A549 (cell line): ENCODE measurements around the gene SCART1.

ENCODE experiments used
- CBX8 ChIP-seq: fragments of 200-600 bp; sonication (generic); IDR thresholded peaks from 2 replicates; pipeline ENCODE4 v1.6.1; 2016
- CEBPB ChIP-seq, 2 experiments: fragments of >200 bp in 1 of 2; sonication (Bioruptor Twin) in 1 of 2; formaldehyde crosslinking in 1 of 2; IDR thresholded peaks; 2 replicates each; pipeline ENCODE4 v1.6.1; 2012 to 2016
- CTCF ChIP-seq: fragments of >200 bp; sonication (Bioruptor Twin); formaldehyde crosslinking; IDR thresholded peaks from 3 replicates; pipeline ENCODE4 v1.5.1; 2016
- POLR2A ChIP-seq: IDR thresholded peaks from 2 replicates; pipeline ENCODE4 v1.6.1; 2012; ENCODE audit warnings: mild to moderate bottlenecking, low read length
- RAD21 ChIP-seq, 2 experiments: fragments of >200 bp in 1 of 2; sonication (Bioruptor Twin) in 1 of 2; formaldehyde crosslinking in 1 of 2; IDR thresholded peaks in 1 of 2; conservative IDR thresholded peaks in 1 of 2; 2 replicates in 1 of 2; 3 replicates in 1 of 2; pipeline ENCODE4 v1.6.1; 2012 to 2018; ENCODE audit warnings: inconsistent platforms in 1 of 2
- TF ChIP-seq, protein P1 (sequence below): fragments of 200-600 bp; sonication (generic); IDR thresholded peaks from 2 replicates; pipeline ENCODE4 v1.6.1; 2016; ENCODE audit warnings: antibody characterized with exemption, mild to moderate bottlenecking, moderate library complexity
- TF ChIP-seq, protein P2 (sequence below): fragments of >200 bp; sonication (Bioruptor Twin); formaldehyde crosslinking; IDR thresholded peaks from 3 replicates; pipeline ENCODE4 v1.6.1; 2016

GRCh38 chr10:133415752-133416151 is 38.0 kb upstream of the SCART1 start:
- TF ChIP-seq CEBPB (IDR thresholded peaks at IDR 0.05) (no peak), CBX8 (no peak), CTCF (no peak), RAD21 (conservative IDR thresholded peaks at IDR 0.05 in 1 of 2, IDR thresholded peaks at IDR 0.05 in 1 of 2) (no peak), POLR2A (no peak)
- TF ChIP-seq, protein P1, sequence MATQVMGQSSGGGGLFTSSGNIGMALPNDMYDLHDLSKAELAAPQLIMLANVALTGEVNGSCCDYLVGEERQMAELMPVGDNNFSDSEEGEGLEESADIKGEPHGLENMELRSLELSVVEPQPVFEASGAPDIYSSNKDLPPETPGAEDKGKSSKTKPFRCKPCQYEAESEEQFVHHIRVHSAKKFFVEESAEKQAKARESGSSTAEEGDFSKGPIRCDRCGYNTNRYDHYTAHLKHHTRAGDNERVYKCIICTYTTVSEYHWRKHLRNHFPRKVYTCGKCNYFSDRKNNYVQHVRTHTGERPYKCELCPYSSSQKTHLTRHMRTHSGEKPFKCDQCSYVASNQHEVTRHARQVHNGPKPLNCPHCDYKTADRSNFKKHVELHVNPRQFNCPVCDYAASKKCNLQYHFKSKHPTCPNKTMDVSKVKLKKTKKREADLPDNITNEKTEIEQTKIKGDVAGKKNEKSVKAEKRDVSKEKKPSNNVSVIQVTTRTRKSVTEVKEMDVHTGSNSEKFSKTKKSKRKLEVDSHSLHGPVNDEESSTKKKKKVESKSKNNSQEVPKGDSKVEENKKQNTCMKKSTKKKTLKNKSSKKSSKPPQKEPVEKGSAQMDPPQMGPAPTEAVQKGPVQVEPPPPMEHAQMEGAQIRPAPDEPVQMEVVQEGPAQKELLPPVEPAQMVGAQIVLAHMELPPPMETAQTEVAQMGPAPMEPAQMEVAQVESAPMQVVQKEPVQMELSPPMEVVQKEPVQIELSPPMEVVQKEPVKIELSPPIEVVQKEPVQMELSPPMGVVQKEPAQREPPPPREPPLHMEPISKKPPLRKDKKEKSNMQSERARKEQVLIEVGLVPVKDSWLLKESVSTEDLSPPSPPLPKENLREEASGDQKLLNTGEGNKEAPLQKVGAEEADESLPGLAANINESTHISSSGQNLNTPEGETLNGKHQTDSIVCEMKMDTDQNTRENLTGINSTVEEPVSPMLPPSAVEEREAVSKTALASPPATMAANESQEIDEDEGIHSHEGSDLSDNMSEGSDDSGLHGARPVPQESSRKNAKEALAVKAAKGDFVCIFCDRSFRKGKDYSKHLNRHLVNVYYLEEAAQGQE = no peak
- TF ChIP-seq, protein P2, sequence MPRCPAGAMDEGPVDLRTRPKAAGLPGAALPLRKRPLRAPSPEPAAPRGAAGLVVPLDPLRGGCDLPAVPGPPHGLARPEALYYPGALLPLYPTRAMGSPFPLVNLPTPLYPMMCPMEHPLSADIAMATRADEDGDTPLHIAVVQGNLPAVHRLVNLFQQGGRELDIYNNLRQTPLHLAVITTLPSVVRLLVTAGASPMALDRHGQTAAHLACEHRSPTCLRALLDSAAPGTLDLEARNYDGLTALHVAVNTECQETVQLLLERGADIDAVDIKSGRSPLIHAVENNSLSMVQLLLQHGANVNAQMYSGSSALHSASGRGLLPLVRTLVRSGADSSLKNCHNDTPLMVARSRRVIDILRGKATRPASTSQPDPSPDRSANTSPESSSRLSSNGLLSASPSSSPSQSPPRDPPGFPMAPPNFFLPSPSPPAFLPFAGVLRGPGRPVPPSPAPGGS = no peak
